HG03103 (cell line): ENCODE results near the gene TULP4.
"Not testable (repeated sequence)": the region's sequence is repeated elsewhere in the genome, so short reads cannot be mapped to it uniquely, and the experiment has no call there.

ENCODE experiments used
- ATAC-seq: cut with Tn5 transposase; IDR thresholded peaks from one replicate; pipeline ENCODE4 v1.9.1; 2021; ENCODE audit warnings: low read depth; ENCODE audit not compliant: unreplicated experiment

TULP4 gene

DNA sequence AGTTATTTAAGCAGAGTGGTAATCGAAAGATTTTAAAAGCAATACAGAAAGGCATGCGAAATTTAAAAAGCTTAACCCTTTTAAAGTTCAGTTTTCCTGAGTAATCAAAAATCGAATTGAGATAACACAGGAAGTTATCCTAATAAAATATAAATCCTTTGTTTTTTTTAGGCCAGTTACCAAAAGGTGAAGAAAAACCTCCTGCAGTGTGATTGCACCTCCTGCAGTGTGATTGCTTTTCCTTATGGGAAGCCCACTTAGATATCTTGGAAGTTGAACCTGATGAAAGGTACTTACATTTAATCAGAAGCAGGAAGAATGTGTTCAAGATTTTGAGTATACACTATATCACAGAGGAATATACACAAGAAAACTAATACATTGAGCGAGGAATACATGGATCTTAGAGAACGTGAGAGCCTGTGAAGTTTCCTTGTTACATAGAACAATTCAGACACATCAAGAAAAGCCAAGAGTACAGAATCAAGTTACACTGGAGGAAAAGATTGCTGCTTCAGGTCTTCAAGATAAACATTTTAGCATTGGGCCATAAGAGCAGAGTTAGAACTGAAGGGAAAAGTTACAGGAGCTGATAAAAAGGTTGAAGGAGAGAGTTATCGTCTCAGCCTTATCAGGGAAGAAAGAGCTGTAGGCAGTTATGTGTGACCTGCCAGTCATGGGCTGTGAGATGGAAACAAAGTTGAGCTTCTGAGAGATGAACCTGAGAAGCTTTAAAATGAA lies 240.0 kb downstream of the TULP4 start:
- ATAC-seq: no peak

GRCh38 chr6:158552796-158553138 lies 240.5 kb downstream of the TULP4 start:
- no peak for ATAC-seq

GRCh38 chr6:158554611-158555361 lies 242.5 kb downstream of the TULP4 start:
- no peak for ATAC-seq

DNA sequence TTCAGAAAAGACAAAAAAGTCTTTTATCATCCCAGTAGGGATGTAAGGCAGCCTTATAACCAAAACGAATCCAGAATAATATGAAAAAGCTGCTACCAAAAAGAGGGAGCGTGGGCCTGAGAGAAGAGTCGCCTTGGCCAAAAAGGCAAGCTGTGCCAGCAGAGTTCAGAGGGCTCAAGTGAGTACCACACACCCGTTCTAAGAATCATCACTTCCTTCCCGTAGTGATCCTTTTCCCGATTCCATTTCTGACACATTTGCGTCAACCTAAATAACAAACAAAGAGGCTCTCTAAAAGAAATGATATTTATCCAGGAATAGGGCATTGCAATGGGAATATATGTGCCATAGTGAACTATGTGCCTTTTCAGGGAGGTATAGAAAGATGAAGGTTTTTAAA lies 243.8 kb downstream of the TULP4 start:
- no peak for ATAC-seq

DNA sequence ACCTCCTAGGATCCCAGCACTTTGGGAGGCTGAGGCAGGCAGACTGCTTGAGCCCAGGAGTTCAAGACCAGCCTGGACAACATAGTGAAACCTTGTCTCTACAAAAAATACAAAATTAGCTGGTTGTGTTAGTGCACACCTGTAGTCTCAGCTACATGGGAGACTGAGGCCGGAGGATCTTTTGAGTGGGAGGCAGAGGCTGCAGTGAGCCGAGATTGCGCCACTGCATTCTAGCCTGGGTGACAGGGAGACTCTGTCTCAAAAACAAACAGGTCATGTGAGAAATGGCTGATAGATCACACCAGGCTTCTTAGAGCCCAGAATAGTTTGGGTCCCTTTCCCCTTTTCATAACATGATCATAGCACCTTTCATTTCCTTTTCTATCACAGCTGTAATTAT lies 244.8 kb downstream of the TULP4 start:
- ATAC-seq: not testable (repeated sequence)

- ATAC-seq: no peak
Measured at GRCh38 chr6:158557927-158558326, 245.7 kb downstream of the TULP4 start.

DNA sequence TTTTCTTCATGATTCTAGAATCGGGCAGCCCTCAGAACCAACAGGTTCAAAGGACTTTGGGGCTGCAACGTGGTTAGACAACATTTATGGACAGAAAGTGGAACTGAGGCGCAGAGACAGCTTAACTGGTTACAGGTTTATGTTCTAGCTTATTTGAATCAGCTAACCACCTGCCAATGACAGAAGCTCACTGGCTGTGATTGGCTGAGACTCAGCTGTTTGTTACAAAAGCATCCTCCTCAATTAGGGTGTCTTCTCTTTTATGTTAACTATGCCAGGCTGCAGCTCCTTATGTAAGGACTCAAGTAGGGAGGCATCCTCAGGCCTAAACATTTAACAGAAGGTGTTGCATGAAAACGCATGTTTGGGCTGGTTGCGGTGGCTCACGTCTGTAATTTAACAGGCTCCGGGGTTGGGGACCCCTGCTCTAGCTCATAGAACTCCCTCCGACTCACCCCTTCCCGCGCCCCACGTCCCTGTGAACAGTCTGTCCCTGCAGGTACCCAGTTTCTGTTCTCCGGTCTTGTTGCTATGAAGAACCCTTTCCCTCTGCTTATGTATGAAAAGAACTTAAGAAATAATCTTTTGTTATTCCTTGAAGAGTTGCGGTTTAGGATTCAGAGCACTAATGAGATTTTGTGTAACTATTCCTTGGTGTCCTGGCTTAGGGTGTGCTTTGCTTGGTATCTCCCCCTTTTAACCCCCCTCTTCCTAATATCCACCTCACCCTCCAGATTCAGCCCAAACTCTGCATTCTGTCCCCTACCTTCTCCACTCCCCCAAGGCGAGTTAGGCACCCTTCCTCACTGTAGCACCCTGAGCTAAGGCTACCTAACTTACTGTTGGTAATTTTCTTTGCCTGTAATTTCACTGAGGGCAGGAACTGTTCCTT lies 246.4 kb downstream of the TULP4 start:
- no peak for ATAC-seq

- ATAC-seq: no peak
Measured at GRCh38 chr6:158559338-158559894, 247.2 kb downstream of the TULP4 start.

DNA sequence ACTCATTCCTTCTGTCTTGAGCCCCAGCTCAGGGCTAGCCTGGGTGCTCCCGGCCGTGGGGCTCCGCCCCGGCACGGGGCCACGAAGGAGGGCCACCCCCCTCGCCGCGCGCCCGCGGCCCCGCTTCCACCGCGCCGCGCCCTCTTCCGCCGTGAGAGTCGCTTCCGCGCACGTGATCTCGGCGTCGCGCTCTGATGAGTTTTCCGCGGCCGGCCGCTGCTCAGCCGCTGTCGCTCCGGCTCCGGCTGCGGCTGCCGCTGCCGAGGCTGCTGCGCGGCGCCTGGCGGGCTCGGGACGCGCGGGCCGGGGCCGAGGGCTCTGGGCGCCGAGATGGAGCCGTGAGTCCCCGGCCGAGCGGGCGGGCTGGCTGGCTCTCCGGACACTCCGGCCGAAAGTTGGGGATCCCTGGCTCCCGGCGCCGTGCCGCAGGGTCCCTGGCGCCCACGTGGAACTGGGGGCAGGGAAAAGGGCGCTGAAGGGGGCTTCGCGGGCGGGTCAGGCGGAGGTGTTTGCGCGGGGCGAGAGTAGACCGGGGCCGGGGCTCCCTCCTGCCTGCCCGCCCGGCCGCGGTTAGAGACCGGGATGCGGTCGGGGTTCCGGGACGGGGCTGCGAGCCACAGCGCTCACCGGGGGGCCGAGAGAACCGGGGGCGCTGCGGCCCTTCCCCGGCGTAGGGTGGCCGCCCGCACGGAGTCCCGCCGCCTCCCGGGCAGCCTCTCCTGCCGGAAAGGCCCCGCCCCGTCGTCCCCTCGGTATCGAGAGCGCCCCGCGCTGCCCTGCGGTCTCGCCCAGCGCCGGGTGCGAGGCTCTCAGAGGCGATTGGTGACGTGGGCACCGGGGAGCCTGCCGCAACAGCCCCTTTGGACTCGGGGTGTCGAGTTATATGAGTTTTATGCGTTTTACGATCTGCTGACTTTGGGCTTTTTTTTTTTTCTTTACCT lies 247.9 kb downstream of the TULP4 start, which contains the start of gene TMEM181:
Gene TMEM181 (plus strand): TSS at position 197 of the 941 bp plus-strand sequence. CDS start 134 bp downstream, at position 331.
- peak; percentile 82 for ATAC-seq

DNA sequence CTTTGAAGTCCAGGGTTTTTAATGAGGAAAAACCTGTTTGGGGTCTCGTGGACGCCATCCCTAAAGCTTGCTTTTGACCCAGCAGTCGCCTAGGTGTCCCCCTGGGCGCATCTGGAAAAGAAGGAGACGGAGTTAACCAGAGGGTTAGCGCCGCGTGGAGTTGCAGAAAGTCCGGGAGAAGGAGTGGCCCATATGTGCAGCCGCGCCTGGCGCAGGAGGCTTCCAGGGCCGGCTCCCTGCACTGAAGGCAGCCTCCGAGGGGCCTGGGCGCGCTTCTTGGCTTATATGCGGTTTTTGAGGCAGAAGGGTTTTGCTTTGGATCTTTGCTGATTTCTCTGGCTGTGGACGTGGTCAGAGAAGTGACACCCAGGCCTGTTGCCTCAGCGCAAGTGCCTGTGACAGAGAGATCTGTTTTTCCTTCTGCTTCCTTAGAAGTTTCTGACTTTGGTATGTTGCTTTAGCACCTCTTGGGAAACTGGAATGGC lies 248.6 kb downstream of the TULP4 start:
- no peak for ATAC-seq
